OCI-LY1 (cell line): Measurements from ENCODE around the gene TMBIM6.
"Not testable (repeated sequence)": the region's sequence is repeated elsewhere in the genome, so short reads cannot be mapped to it uniquely, and the experiment has no call there.

Source experiments
- H2AFZ ChIP-seq: fragments of 200-600 bp; sonication (generic), shearing (Covaris generic); 2 replicates; pipeline ENCODE4 v1.6.0; 2014; ENCODE audit warnings: antibody characterized with exemption, mild to moderate bottlenecking, low read length
- H3F3A ChIP-seq: fragments of 200-600 bp; sonication (generic), shearing (Covaris generic); 2 replicates; pipeline ENCODE4 v1.6.0; 2014; ENCODE audit warnings: mild to moderate bottlenecking, antibody characterized with exemption, low read length, moderate library complexity; ENCODE audit not compliant: insufficient read depth
- H3K27ac ChIP-seq: fragments of 200-600 bp; sonication (generic); 2 replicates; pipeline ENCODE4 v1.5.1; 2014; ENCODE audit warnings: low read length, mixed run types, mild to moderate bottlenecking, low read depth; ENCODE audit not compliant: poor library complexity, severe bottlenecking
- H3K27me3 ChIP-seq: fragments of 200-600 bp; sonication (generic); 2 replicates; pipeline ENCODE4 v1.6.0; 2014; ENCODE audit warnings: antibody characterized with exemption, mild to moderate bottlenecking, low read length, moderate library complexity; ENCODE audit not compliant: insufficient read depth
- H3K36me3 ChIP-seq: fragments of 200-600 bp; sonication (generic); 2 replicates; pipeline ENCODE4 v1.6.1; 2014; ENCODE audit warnings: mild to moderate bottlenecking, antibody characterized with exemption, low read length, moderate library complexity, mixed read lengths; ENCODE audit not compliant: insufficient read depth
- H3K4me1 ChIP-seq: fragments of 200-600 bp; sonication (generic); 2 replicates; pipeline ENCODE4 v1.5.1; 2014; ENCODE audit warnings: mild to moderate bottlenecking, low read length, moderate library complexity; ENCODE audit not compliant: insufficient read depth, severe bottlenecking
- H3K4me2 ChIP-seq: fragments of 200-600 bp; sonication (generic), shearing (Covaris generic); 2 replicates; pipeline ENCODE4 v1.6.1; 2014; ENCODE audit warnings: low read length
- H3K4me3 ChIP-seq: fragments of 200-600 bp; sonication (generic); 2 replicates; pipeline ENCODE4 v1.5.1; 2014; ENCODE audit warnings: low read length, low read depth, mild to moderate bottlenecking, mixed read lengths; ENCODE audit not compliant: poor library complexity, severe bottlenecking
- H3K79me2 ChIP-seq: fragments of 200-600 bp; shearing (Covaris generic); 2 replicates; pipeline ENCODE4 v1.6.1; 2016; ENCODE audit warnings: mixed run types, low read length, mixed read lengths; ENCODE audit not compliant: insufficient read depth
- H3K9ac ChIP-seq: fragments of 200-600 bp; sonication (generic), shearing (Covaris generic); 2 replicates; pipeline ENCODE4 v1.6.1; 2014; ENCODE audit warnings: mild to moderate bottlenecking, low read length, mixed read lengths
- H3K9me2 ChIP-seq: fragments of 200-600 bp; sonication (generic), shearing (Covaris generic); 2 replicates; pipeline ENCODE4 v1.6.1; 2014; ENCODE audit warnings: low read depth, mild to moderate bottlenecking, low read length, mixed read lengths
- H3K9me3 ChIP-seq: fragments of 200-600 bp; shearing (Covaris generic); 2 replicates; pipeline ENCODE4 v1.6.1; 2014; ENCODE audit warnings: low read length, mixed read lengths
- H4K20me1 ChIP-seq: fragments of 200-600 bp; sonication (generic), shearing (Covaris generic); 2 replicates; pipeline ENCODE4 v1.6.0; 2016; ENCODE audit warnings: mild to moderate bottlenecking, low read length; ENCODE audit not compliant: insufficient read depth
- CTCF ChIP-seq: fragments of 200-600 bp; sonication (generic), shearing (Covaris generic); IDR thresholded peaks from 2 replicates; pipeline ENCODE4 v1.5.1; 2017; ENCODE audit warnings: mild to moderate bottlenecking, antibody characterized with exemption, low read length, moderate library complexity, mixed read lengths
- EZH2 ChIP-seq: fragments of 200-600 bp; sonication (generic), shearing (Covaris generic); IDR thresholded peaks from 2 replicates; pipeline ENCODE4 v1.8.0; 2017; ENCODE audit warnings: borderline replicate concordance, mixed run types, mild to moderate bottlenecking, antibody characterized with exemption, low read length, moderate library complexity, mixed read lengths

The TMBIM6 gene

GRCh38 chr12:49730568-49731101 lies 10.7 kb upstream of the TMBIM6 start:
- TF ChIP-seq EZH2 (no peak), CTCF (no peak)
- no peaks in the 10 kb centered on the region for H3K27me3 ChIP-seq
- no peaks in the 10 kb centered on the region for H3K9me3 ChIP-seq
- no peak overlapping the region for H3K4me2 ChIP-seq
- no peaks in the 10 kb centered on the region for H3K36me3 ChIP-seq
- H3F3A ChIP-seq = no peaks in the 10 kb centered on the region
- H3K9me2 ChIP-seq = no peaks in the 10 kb centered on the region
- no peak overlapping the region for H2AFZ ChIP-seq
- H3K27ac ChIP-seq = no peak overlapping the region
- no peaks in the 10 kb centered on the region for H3K4me1 ChIP-seq
- H3K79me2 ChIP-seq = no peaks in the 10 kb centered on the region
- H3K9ac ChIP-seq = no peak overlapping the region
- H4K20me1 ChIP-seq = no peaks in the 10 kb centered on the region
- H3K4me3 ChIP-seq = no peak overlapping the region

- Histone ChIP-seq H3K4me3 (no peak overlapping the region), H3K9me3 (no peaks in the 10 kb centered on the region), H3K9ac (no peak overlapping the region), H3K27me3 (no peaks in the 10 kb centered on the region), H2AFZ (no peak overlapping the region), H3K9me2 (no peaks in the 10 kb centered on the region), H3K36me3 (no peaks in the 10 kb centered on the region), H3K4me1 (no peaks in the 10 kb centered on the region), H3K27ac (no peak overlapping the region), H3F3A (no peaks in the 10 kb centered on the region), H3K4me2 (no peak overlapping the region), H3K79me2 (no peaks in the 10 kb centered on the region), H4K20me1 (no peaks in the 10 kb centered on the region)
- no peak for TF ChIP-seq EZH2
- TF ChIP-seq CTCF = no peak
Observed at GRCh38 chr12:49733219-49734017, 7.9 kb upstream of the TMBIM6 start.

- not testable (repeated sequence) for H3F3A ChIP-seq, H3K9ac ChIP-seq, H3K27ac ChIP-seq, H3K9me3 ChIP-seq, H3K9me2 ChIP-seq, H3K27me3 ChIP-seq, H3K79me2 ChIP-seq, H4K20me1 ChIP-seq, H3K4me3 ChIP-seq, H2AFZ ChIP-seq, H3K36me3 ChIP-seq, H3K4me1 ChIP-seq, H3K4me2 ChIP-seq
Observed at GRCh38 chr12:49734900-49735299, 6.5 kb upstream of the TMBIM6 start.

GRCh38 chr12:49738721-49739120 lies 2.6 kb upstream of the TMBIM6 start:
- not testable (repeated sequence) for H3F3A ChIP-seq, H2AFZ ChIP-seq, H3K9me3 ChIP-seq, H4K20me1 ChIP-seq, H3K9me2 ChIP-seq, H3K36me3 ChIP-seq, H3K4me3 ChIP-seq, H3K9ac ChIP-seq, H3K4me2 ChIP-seq, H3K27ac ChIP-seq, H3K27me3 ChIP-seq
- H3K79me2 ChIP-seq = peaks cover 19% of the 10 kb centered on the region
- peaks cover 20% of the 10 kb centered on the region for H3K4me1 ChIP-seq

GRCh38 chr12:49740277-49740676 lies 1.1 kb upstream of the TMBIM6 start:
- not testable (repeated sequence) for H3K9me3 ChIP-seq, H3K9me2 ChIP-seq, H2AFZ ChIP-seq, H3K4me3 ChIP-seq, H4K20me1 ChIP-seq, H3K27ac ChIP-seq, H3K27me3 ChIP-seq, H3K4me2 ChIP-seq, H3F3A ChIP-seq, H3K9ac ChIP-seq
- H3K79me2 ChIP-seq = peaks cover 34% of the 10 kb centered on the region
- H3K4me1 ChIP-seq = peaks cover 28% of the 10 kb centered on the region
- peaks cover 15% of the 10 kb centered on the region for H3K36me3 ChIP-seq
